GM12801 (cell line): ENCODE results near the gene PLCH1.

Experiments
- CTCF ChIP-seq: IDR thresholded peaks from one replicate; pipeline ENCODE4 v1.5.1; 2011; ENCODE audit warnings: control low read depth; ENCODE audit not compliant: insufficient read length; ENCODE audit errors: extremely low read depth

PLCH1 gene

DNA sequence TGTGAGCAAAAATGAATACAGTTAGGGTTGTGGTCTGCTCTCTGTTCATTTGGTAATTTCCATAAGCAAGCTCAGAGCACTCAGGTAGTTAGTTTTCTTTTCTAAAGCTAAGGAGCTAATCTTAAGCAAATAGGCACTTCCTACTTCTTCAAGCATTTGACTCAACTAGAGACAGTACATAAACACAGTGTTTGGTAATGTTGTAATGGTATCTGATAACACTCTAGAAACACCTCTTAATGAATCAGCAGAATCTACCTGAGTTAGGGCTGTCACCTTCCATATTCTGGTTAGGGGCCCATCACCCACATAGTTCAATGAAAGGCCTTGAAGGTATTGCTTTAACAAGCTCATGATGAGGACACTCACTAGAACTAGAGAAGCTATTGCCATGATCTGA, 83.1 kb downstream of the PLCH1 start:
- TF ChIP-seq CTCF: no peak

DNA sequence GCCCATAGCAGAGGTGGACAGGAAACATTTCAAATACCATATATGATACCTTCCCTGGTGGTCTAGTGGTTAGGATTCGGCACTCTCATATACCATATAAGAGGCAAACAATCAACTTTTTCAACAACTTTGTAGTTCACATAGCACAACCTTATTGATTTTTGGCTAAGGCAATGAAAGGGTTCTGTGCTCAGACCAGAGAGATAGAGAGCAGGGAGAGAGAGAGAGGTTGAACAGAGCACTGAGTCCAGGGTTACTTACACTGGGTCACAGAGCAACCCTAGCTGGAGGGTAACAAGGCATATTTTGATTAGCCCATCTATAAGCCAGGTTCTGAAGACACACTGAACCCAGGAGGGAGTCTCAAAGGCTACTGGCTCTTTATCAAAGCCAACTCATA, 83.8 kb downstream of the PLCH1 start:
- no peak for TF ChIP-seq CTCF

- no peak for TF ChIP-seq CTCF
Measured at GRCh38 chr3:155658671-155659261, 86.1 kb downstream of the PLCH1 start.

- no peak for TF ChIP-seq CTCF
Measured at GRCh38 chr3:155658006-155658405, 86.9 kb downstream of the PLCH1 start.

GRCh38 chr3:155657161-155657560, 87.7 kb downstream of the PLCH1 start:
- TF ChIP-seq CTCF: no peak

DNA sequence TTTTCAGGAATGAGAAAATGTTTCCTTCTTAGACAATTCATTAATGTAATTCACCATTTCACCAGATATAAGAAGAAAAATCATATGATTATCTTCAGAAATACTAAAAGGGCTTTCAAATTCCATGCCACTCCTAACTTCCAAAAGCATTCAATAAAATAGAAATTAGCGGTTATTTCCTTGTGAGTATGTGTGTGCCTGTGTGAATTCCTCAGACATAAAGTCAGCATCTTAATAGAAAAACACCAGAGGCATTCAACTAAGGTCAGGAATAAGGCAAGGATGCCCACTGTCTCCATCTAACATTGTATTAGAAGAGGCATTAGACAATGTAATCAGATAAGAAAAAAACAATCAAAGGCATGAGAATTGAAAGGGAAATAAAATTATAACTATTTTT, 88.4 kb downstream of the PLCH1 start:
- TF ChIP-seq CTCF: no peak

DNA sequence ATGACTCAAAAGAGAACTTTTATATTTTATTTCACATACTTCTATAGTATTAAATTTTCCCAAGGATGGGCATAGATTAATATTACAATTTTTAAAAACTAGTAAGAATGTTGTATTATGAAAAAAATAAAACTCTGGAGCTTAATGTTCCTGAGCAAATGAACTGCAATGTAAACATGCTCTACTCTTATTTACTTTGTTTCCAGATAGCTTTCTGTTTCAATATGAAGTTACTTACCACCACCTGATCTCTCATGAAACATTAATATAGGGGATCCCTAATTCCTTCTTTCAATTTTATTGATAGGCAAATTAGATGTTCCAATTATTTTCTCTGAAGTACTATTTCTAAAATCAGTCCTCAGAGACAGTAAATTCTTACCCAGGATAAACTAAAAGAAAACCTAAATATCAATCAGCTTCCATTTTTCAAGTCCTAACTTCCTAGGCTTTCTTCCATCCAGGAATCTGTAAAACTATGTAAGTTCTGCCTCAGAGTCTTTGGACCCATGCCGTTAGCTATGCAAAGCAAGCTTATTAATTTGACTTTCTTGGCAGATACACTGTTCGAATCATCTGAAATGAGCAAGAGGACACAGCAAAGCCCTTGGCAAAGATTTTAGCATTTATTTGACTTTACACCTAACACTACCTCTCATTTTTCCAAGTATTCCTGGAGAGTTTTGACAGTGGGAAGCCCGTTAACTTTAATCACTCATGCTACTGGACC, 93.2 kb downstream of the PLCH1 start:
- TF ChIP-seq CTCF: no peak
